GM12878 (cell line): ENCODE measurements around the gene TBC1D22B.
"Not testable (repeated sequence)": the region's sequence is repeated elsewhere in the genome, so short reads cannot be mapped to it uniquely, and the experiment has no call there.

ENCODE experiments used
- EGR1 ChIP-seq, 2 experiments: IDR thresholded peaks; 1 replicate in 1 of 2; 2 replicates in 1 of 2; pipeline ENCODE4 v1.6.1; 2011 to 2012; ENCODE audit warnings: low read depth in 2 of 2, low read length in 2 of 2, borderline replicate concordance in 1 of 2, mild to moderate bottlenecking in 1 of 2, moderate library complexity in 1 of 2
- GABPA ChIP-seq: IDR thresholded peaks from 2 replicates; pipeline ENCODE4 v1.6.1; 2014; ENCODE audit warnings: antibody characterized with exemption, low read depth, mild to moderate bottlenecking, inconsistent platforms
- KDM1A ChIP-seq: fragments of 200-600 bp; sonication (generic); IDR thresholded peaks from 2 replicates; pipeline ENCODE4 v1.6.1; 2016; ENCODE audit warnings: borderline replicate concordance
- TARDBP ChIP-seq: IDR thresholded peaks from 2 replicates; pipeline ENCODE4 v1.6.1; 2016; ENCODE audit warnings: borderline replicate concordance
- ZBED1 ChIP-seq: IDR thresholded peaks from 2 replicates; pipeline ENCODE4 v1.6.1; 2016; ENCODE audit warnings: borderline replicate concordance
- TF ChIP-seq, protein P1 (sequence below): IDR thresholded peaks from 2 replicates; pipeline ENCODE4 v1.6.1; 2011; ENCODE audit warnings: low read depth, low read length, improper control_type of control experiment, borderline replicate concordance
- TF ChIP-seq, protein P2 (sequence below): fragments of 450-650 bp; formaldehyde crosslinking; IDR thresholded peaks from 2 replicates; pipeline ENCODE4 v1.5.0; 2022; ENCODE audit warnings: mild to moderate bottlenecking, missing genetic modification characterization

DNA sequence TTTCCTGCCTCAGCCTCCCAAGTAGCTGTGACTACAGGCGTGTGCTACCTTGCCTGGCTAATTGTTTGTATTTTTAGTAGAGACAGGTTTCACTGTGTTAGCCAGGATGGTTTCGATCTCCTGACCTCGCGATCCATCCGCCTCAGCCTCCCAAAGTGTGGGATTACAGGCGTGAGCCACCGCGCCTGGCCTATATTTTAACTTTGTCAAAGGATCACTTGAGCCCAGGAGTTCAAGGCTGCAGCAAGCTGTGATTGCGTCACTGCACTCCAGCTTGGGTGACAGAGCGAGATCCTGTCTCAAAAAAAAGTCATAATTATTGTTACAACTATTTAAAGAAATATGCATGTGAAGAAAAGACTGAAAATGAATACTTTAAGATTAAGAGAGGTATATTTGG is 72.8 kb downstream of the TBC1D22B start:
- not testable (repeated sequence) for TF ChIP-seq KDM1A; EGR1 (IDR thresholded peaks at IDR 0.05; ENCODE audit: borderline replicate concordance in 1 of 2, low read depth in 2 of 2, low read length in 2 of 2); ZBED1; GABPA; TARDBP
- TF ChIP-seq, protein P1, sequence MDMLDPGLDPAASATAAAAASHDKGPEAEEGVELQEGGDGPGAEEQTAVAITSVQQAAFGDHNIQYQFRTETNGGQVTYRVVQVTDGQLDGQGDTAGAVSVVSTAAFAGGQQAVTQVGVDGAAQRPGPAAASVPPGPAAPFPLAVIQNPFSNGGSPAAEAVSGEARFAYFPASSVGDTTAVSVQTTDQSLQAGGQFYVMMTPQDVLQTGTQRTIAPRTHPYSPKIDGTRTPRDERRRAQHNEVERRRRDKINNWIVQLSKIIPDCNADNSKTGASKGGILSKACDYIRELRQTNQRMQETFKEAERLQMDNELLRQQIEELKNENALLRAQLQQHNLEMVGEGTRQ: not testable (repeated sequence)
- TF ChIP-seq, protein P2, sequence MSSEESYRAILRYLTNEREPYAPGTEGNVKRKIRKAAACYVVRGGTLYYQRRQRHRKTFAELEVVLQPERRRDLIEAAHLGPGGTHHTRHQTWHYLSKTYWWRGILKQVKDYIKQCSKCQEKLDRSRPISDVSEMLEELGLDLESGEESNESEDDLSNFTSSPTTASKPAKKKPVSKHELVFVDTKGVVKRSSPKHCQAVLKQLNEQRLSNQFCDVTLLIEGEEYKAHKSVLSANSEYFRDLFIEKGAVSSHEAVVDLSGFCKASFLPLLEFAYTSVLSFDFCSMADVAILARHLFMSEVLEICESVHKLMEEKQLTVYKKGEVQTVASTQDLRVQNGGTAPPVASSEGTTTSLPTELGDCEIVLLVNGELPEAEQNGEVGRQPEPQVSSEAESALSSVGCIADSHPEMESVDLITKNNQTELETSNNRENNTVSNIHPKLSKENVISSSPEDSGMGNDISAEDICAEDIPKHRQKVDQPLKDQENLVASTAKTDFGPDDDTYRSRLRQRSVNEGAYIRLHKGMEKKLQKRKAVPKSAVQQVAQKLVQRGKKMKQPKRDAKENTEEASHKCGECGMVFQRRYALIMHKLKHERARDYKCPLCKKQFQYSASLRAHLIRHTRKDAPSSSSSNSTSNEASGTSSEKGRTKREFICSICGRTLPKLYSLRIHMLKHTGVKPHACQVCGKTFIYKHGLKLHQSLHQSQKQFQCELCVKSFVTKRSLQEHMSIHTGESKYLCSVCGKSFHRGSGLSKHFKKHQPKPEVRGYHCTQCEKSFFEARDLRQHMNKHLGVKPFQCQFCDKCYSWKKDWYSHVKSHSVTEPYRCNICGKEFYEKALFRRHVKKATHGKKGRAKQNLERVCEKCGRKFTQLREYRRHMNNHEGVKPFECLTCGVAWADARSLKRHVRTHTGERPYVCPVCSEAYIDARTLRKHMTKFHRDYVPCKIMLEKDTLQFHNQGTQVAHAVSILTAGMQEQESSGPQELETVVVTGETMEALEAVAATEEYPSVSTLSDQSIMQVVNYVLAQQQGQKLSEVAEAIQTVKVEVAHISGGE (CRISPR knock-in tag): not testable (repeated sequence)
